Measurements from ENCODE around the gene GDPGP1.

GRCh38 chr15:90202929-90203328, 31.1 kb upstream of the GDPGP1 start:
- TF ChIP-seq POLR2AphosphoS5 (IDR thresholded peaks at IDR 0.05; ENCODE audit: borderline replicate concordance, low read depth, low read length) (no peak), EZH2 (IDR thresholded peaks at IDR 0.05) (no peak)
